ENCODE data around the gene DOK1.

The DOK1 gene

GRCh38 chr2:74514368-74515270, 39.9 kb upstream of the DOK1 start, which contains the start of gene TLX2:
TLX2 (plus strand) TSS chr2:74514450; CDS start chr2:74514807, 357 bp downstream.
- peaks cover 10% of the 10 kb centered on the region for H3K4me1 ChIP-seq (ENCODE audit: control insufficient read depth, insufficient read depth, low read length)

GRCh38 chr2:74515271-74515980, 39.1 kb upstream of the DOK1 start:
- Histone ChIP-seq H3K4me3 (ENCODE audit: low read length) (no peak overlapping the region), H3K4me2 (ENCODE audit: low read length) (peak overlapping the region; percentile 64), H3K9ac (ENCODE audit: low read depth, low read length) (no peak overlapping the region), H3K36me3 (ENCODE audit: insufficient read depth, low read length) (no peaks in the 10 kb centered on the region), H3K27me3 (ENCODE audit: control insufficient read depth, insufficient read depth, low read length) (peaks cover 79% of the 10 kb centered on the region), H3K9me3 (replicated peaks; ENCODE audit: low read length) (peaks cover 5% of the 10 kb centered on the region), H3K4me1 (ENCODE audit: control insufficient read depth, insufficient read depth, low read length) (peaks cover 10% of the 10 kb centered on the region)

More at GRCh38 chr2:74514368-74515270, 39.9 kb upstream of the DOK1 start, which contains the start of gene TLX2:
- H3K36me3 ChIP-seq (ENCODE audit: insufficient read depth, low read length), result no peaks in the 10 kb centered on the region
- peaks cover 77% of the 10 kb centered on the region for H3K27me3 ChIP-seq (ENCODE audit: control insufficient read depth, insufficient read depth, low read length)
- peaks cover 5% of the 10 kb centered on the region for H3K9me3 ChIP-seq (replicated peaks; ENCODE audit: low read length)
- peak within 1 kb of the TSS; percentile 12 for H3K4me3 ChIP-seq (ENCODE audit: low read length)
- H3K4me2 ChIP-seq (ENCODE audit: low read length), result peak within 1 kb of the TSS; percentile 57
- H3K9ac ChIP-seq (ENCODE audit: low read depth, low read length), result no peak within 1 kb of the TSS

- Histone ChIP-seq H3K27me3 (ENCODE audit: control insufficient read depth, insufficient read depth, low read length) (peaks cover 77% of the 10 kb centered on the region), H3K4me3 (ENCODE audit: low read length) (peak overlapping the region; percentile 55), H3K36me3 (ENCODE audit: insufficient read depth, low read length) (no peaks in the 10 kb centered on the region), H3K9me3 (replicated peaks; ENCODE audit: low read length) (peaks cover 5% of the 10 kb centered on the region), H3K4me2 (ENCODE audit: low read length) (peak overlapping the region; percentile 64), H3K4me1 (ENCODE audit: control insufficient read depth, insufficient read depth, low read length) (peaks cover 7% of the 10 kb centered on the region), H3K9ac (ENCODE audit: low read depth, low read length) (no peak overlapping the region)
Measured at GRCh38 chr2:74515981-74516633, 38.4 kb upstream of the DOK1 start.

- Histone ChIP-seq H3K4me1 (ENCODE audit: control insufficient read depth, insufficient read depth, low read length) (peaks cover 1% of the 10 kb centered on the region), H3K27me3 (ENCODE audit: control insufficient read depth, insufficient read depth, low read length) (peaks cover 77% of the 10 kb centered on the region), H3K4me2 (ENCODE audit: low read length) (no peak overlapping the region), H3K36me3 (ENCODE audit: insufficient read depth, low read length) (no peaks in the 10 kb centered on the region), H3K9ac (ENCODE audit: low read depth, low read length) (no peak overlapping the region), H3K9me3 (replicated peaks; ENCODE audit: low read length) (peaks cover 5% of the 10 kb centered on the region), H3K4me3 (ENCODE audit: low read length) (no peak overlapping the region)
Measured at GRCh38 chr2:74516650-74517049, 37.9 kb upstream of the DOK1 start.

GRCh38 chr2:74522516-74522915, 32.0 kb upstream of the DOK1 start:
- Histone ChIP-seq H3K4me2 (ENCODE audit: low read length) (no peak overlapping the region), H3K4me1 (ENCODE audit: control insufficient read depth, insufficient read depth, low read length) (no peaks in the 10 kb centered on the region), H3K27me3 (ENCODE audit: control insufficient read depth, insufficient read depth, low read length) (peaks cover 29% of the 10 kb centered on the region), H3K4me3 (ENCODE audit: low read length) (no peak overlapping the region), H3K36me3 (ENCODE audit: insufficient read depth, low read length) (peaks cover 22% of the 10 kb centered on the region), H3K9me3 (replicated peaks; ENCODE audit: low read length) (no peaks in the 10 kb centered on the region), H3K9ac (ENCODE audit: low read depth, low read length) (no peak overlapping the region)

- H3K9me3 ChIP-seq (replicated peaks; ENCODE audit: low read length), result no peaks in the 10 kb centered on the region
- peaks cover 31% of the 10 kb centered on the region for H3K36me3 ChIP-seq (ENCODE audit: insufficient read depth, low read length)
- H3K9ac ChIP-seq (ENCODE audit: low read depth, low read length), result no peak overlapping the region
- H3K27me3 ChIP-seq (ENCODE audit: control insufficient read depth, insufficient read depth, low read length), result peaks cover 14% of the 10 kb centered on the region
- H3K4me1 ChIP-seq (ENCODE audit: control insufficient read depth, insufficient read depth, low read length), result peaks cover 8% of the 10 kb centered on the region
- no peak overlapping the region for H3K4me3 ChIP-seq (ENCODE audit: low read length)
- H3K4me2 ChIP-seq (ENCODE audit: low read length), result no peak overlapping the region
Measured at GRCh38 chr2:74524005-74524404, 30.5 kb upstream of the DOK1 start.

GRCh38 chr2:74524955-74525716, 29.4 kb upstream of the DOK1 start:
- no peak overlapping the region for H3K9ac ChIP-seq (ENCODE audit: low read depth, low read length)
- peaks cover 31% of the 10 kb centered on the region for H3K36me3 ChIP-seq (ENCODE audit: insufficient read depth, low read length)
- no peak overlapping the region for H3K4me3 ChIP-seq (ENCODE audit: low read length)
- peaks cover 8% of the 10 kb centered on the region for H3K4me1 ChIP-seq (ENCODE audit: control insufficient read depth, insufficient read depth, low read length)
- no peak overlapping the region for H3K4me2 ChIP-seq (ENCODE audit: low read length)
- H3K27me3 ChIP-seq (ENCODE audit: control insufficient read depth, insufficient read depth, low read length), result peaks cover 3% of the 10 kb centered on the region
- H3K9me3 ChIP-seq (replicated peaks; ENCODE audit: low read length), result no peaks in the 10 kb centered on the region

- H3K9ac ChIP-seq (ENCODE audit: low read depth, low read length), result no peak within 1 kb of the TSS
- peaks cover 31% of the 10 kb centered on the region for H3K36me3 ChIP-seq (ENCODE audit: insufficient read depth, low read length)
- no peaks in the 10 kb centered on the region for H3K9me3 ChIP-seq (replicated peaks; ENCODE audit: low read length)
- peaks cover 13% of the 10 kb centered on the region for H3K4me1 ChIP-seq (ENCODE audit: control insufficient read depth, insufficient read depth, low read length)
- no peak within 1 kb of the TSS for H3K4me2 ChIP-seq (ENCODE audit: low read length)
- H3K27me3 ChIP-seq (ENCODE audit: control insufficient read depth, insufficient read depth, low read length), result no peaks in the 10 kb centered on the region
- H3K4me3 ChIP-seq (ENCODE audit: low read length), result no peak within 1 kb of the TSS
Measured at GRCh38 chr2:74525717-74526648, 28.5 kb upstream of the DOK1 start, which contains the start of gene DQX1. DQX1 (minus strand) TSS chr2:74526231; CDS start chr2:74525729, 502 bp downstream.

- H3K9ac ChIP-seq (ENCODE audit: low read depth, low read length), result no peak overlapping the region
- H3K27me3 ChIP-seq (ENCODE audit: control insufficient read depth, insufficient read depth, low read length), result no peaks in the 10 kb centered on the region
- H3K4me1 ChIP-seq (ENCODE audit: control insufficient read depth, insufficient read depth, low read length), result peaks cover 20% of the 10 kb centered on the region
- no peak overlapping the region for H3K4me2 ChIP-seq (ENCODE audit: low read length)
- no peak overlapping the region for H3K4me3 ChIP-seq (ENCODE audit: low read length)
- peaks cover 31% of the 10 kb centered on the region for H3K36me3 ChIP-seq (ENCODE audit: insufficient read depth, low read length)
- H3K9me3 ChIP-seq (replicated peaks; ENCODE audit: low read length), result no peaks in the 10 kb centered on the region
Measured at GRCh38 chr2:74526649-74527230, 27.8 kb upstream of the DOK1 start.

GRCh38 chr2:74527741-74528140, 26.8 kb upstream of the DOK1 start:
- Histone ChIP-seq H3K4me3 (ENCODE audit: low read length) (peak overlapping the region; percentile 85), H3K4me1 (ENCODE audit: control insufficient read depth, insufficient read depth, low read length) (peaks cover 20% of the 10 kb centered on the region), H3K27me3 (ENCODE audit: control insufficient read depth, insufficient read depth, low read length) (no peaks in the 10 kb centered on the region)

More at GRCh38 chr2:74527741-74528140, 26.8 kb upstream of the DOK1 start:
- Histone ChIP-seq H3K4me2 (ENCODE audit: low read length) (peak overlapping the region; percentile 87), H3K36me3 (ENCODE audit: insufficient read depth, low read length) (peaks cover 35% of the 10 kb centered on the region), H3K9me3 (replicated peaks; ENCODE audit: low read length) (no peaks in the 10 kb centered on the region), H3K9ac (ENCODE audit: low read depth, low read length) (no peak overlapping the region)
